ENCODE data around the gene PHAF1.

The PHAF1 gene

DNA sequence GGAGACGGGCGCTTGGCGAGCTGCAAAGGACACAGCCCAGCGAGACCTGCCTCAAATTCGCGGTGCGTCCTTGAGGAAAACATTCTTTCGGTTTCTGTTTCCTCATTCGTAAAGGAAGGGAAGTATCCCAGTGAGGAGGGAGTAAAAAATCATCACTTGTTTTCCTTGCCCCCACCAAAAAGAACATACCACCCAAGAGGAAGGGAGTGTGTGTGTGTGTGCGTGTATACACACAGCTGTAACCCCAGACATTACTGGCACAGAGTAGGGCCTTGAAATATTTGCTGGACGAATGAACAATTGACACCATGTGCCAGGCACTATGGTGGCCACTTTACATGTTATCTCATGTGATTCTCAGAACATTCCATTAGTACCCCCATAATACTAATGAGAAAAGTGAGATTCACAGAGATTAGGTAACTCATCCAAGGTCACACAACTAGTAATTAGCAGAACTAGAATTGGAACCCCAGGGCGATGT is 76.0 kb downstream of the PHAF1 start:
- TF ChIP-seq, protein P1, sequence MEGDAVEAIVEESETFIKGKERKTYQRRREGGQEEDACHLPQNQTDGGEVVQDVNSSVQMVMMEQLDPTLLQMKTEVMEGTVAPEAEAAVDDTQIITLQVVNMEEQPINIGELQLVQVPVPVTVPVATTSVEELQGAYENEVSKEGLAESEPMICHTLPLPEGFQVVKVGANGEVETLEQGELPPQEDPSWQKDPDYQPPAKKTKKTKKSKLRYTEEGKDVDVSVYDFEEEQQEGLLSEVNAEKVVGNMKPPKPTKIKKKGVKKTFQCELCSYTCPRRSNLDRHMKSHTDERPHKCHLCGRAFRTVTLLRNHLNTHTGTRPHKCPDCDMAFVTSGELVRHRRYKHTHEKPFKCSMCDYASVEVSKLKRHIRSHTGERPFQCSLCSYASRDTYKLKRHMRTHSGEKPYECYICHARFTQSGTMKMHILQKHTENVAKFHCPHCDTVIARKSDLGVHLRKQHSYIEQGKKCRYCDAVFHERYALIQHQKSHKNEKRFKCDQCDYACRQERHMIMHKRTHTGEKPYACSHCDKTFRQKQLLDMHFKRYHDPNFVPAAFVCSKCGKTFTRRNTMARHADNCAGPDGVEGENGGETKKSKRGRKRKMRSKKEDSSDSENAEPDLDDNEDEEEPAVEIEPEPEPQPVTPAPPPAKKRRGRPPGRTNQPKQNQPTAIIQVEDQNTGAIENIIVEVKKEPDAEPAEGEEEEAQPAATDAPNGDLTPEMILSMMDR (IDR thresholded peaks at IDR 0.05; ENCODE audit: low read depth, low read length, missing control alignments): no peak
- no peak overlapping the region for H3K4me3 ChIP-seq (ENCODE audit: low read depth, low read length)
- DNase-seq (ENCODE audit: low read depth): no peak

DNA sequence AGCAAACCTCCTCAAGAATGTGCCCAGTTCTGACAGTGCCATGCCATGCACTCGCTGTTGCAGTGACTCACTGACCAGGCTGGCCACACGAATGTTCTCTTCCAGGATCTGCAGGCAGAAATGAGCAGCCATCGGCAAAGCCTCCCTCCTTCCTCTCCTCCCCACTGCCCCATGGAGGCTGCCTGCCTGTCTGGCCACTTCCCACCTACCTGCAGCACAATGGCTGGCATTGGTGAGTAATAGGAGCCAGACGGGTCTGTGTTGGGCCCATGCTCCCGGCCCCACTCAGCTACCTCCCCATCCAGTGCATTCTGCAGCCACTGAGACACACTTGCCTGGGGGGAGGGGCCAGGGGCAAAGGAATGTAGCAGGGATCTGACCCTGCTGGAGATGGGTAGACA is 76.8 kb downstream of the PHAF1 start:
- no peak for DNase-seq (ENCODE audit: low read depth)
- H3K4me3 ChIP-seq (ENCODE audit: low read depth, low read length): no peak overlapping the region
- TF ChIP-seq, protein P1 (IDR thresholded peaks at IDR 0.05; ENCODE audit: low read depth, low read length, missing control alignments): no peak

DNA sequence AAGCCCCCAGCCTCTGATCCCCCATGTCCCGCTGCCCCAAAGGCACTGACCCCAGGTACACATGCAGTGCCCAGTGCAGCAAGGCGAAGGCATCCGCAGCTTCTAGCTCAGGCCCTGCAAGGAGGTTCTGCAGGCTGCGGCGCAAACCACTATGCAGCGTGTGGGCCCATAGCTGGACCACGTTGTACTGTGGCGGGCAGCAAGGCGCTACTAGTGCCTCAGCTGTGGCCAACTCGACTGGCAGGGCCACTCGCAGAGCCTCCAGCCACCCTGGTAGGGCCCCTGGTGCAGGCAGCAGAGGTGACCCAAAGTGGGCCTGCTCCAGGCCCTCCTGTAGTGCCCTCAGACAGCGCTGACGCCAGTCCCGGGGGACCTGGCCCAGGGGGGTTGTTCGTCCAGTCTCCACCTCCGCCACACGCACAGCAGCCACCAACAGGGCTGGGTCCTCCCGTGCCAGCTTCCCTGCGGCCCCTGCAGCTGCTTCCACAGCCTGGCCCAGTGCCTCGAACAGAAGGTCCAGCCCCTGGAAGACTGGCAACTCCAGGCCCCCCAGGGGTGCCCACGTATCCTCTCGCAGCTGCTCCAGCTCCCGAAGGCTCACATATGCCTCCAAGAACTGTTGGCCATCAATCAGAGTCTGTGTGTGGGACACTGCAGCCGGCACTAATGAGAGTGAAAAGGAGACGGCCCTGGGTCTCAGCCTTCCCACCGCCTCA is 77.6 kb downstream of the PHAF1 start:
- DNase-seq (ENCODE audit: low read depth): no peak
- TF ChIP-seq, protein P1 (IDR thresholded peaks at IDR 0.05; ENCODE audit: low read depth, low read length, missing control alignments): no peak
- no peak overlapping the region for H3K4me3 ChIP-seq (ENCODE audit: low read depth, low read length)

DNA sequence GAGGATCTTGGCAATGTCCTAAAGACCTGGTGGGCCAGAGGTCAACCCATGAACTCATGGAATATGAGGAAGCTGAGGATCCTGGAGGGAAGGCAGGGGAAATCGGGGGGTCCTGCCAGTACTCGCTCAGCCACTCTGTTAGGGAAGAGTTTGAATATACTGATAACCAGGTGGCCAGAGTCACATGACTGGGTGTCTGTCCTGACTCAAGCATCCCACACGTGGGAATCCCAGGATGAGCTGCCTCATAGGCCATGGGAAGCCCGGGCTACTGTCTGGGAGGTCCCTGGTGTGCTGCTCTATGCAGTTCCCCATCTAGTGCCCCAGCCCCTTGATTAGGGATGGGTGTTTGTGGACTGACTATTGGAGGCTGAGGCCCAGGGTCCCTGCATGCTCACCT is 78.6 kb downstream of the PHAF1 start:
- no peak for DNase-seq (ENCODE audit: low read depth)
- TF ChIP-seq, protein P1 (IDR thresholded peaks at IDR 0.05; ENCODE audit: low read depth, low read length, missing control alignments): no peak
- H3K4me3 ChIP-seq (ENCODE audit: low read depth, low read length): no peak overlapping the region

DNA sequence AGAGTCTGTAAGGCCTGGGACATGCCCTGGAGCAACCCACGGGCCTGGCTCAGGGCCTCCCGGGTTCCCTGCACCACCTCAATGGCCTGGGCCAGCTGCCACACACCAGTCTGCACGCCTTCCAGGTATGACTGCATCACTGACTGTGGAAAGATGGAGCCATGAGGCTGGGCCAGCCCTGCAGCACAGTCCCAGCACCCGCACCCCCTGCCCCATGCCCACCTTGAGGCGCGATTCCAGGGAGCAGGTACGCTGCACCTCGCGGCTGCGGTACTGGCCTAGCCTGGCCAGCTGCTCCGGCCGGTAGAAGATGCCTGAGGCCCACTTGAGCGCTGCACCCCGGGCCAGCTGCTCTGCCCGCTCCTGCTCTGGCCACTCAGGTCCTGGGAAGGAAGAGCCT is 79.1 kb downstream of the PHAF1 start:
- TF ChIP-seq, protein P1 (IDR thresholded peaks at IDR 0.05; ENCODE audit: low read depth, low read length, missing control alignments): no peak
- no peak overlapping the region for H3K4me3 ChIP-seq (ENCODE audit: low read depth, low read length)
- no peak for DNase-seq (ENCODE audit: low read depth)

DNA sequence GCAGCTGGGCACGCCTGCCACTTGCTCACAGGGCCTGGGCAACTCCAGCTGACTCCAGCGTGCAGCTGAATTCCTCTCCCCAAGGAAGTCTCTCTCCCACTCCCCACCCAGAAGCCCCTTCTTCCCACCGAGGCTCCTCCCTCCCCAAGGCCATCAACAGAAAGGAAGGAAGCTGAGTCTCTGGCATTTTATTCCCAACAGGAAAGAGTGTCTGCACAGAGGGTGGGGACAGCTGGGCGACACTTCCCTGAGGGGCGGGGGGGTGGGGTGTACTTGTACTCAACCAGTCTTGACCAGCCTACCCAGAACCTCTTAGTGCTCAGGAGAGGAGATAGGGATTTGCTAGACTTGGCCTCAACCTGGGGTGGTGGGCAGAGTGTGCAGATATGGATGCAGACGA is 80.3 kb downstream of the PHAF1 start, which contains the start of gene EXOC3L1:
Gene EXOC3L1 (minus strand): TSS at position 96 of the 400 bp plus-strand sequence. CDS start 460 bp downstream, outside the sequence.
- TF ChIP-seq, protein P1 (IDR thresholded peaks at IDR 0.05; ENCODE audit: low read depth, low read length, missing control alignments): no peak
- H3K4me3 ChIP-seq (ENCODE audit: low read depth, low read length): no peak within 1 kb of the TSS
- no peak for DNase-seq (ENCODE audit: low read depth)
